Epithelial cell of proximal tubule (primary cell): ENCODE results near the gene PRSS27. TPM values are rescaled to one million over a fixed set of nuclear protein-coding genes. Genes with fewer than 3 reads are reported as not detected.

ENCODE experiments used
- DNase-seq: peaks from one replicate; pipeline ENCODE4 v3.0.0-alpha.2; 2011; ENCODE audit warnings: low read depth
- H3K4me3 ChIP-seq: 2 replicates; pipeline ENCODE4 v1.5.1; 2011; ENCODE audit warnings: low read depth, mild to moderate bottlenecking, low read length
- CTCF ChIP-seq: conservative IDR thresholded peaks from 2 replicates; pipeline ENCODE4 v1.5.1; 2012; ENCODE audit warnings: low read depth, mild to moderate bottlenecking, low read length
- total RNA-seq: library from RNA; depleted of rRNA; stranded (reverse); fragments of >200 nt; gene quantifications from 2 replicates; pipeline ENCODE4 v1.2.3, GENCODE V29; 2015

PRSS27 gene
- total RNA-seq, 1 donor from 2014 or later: 0.92 TPM

GRCh38 chr16:2761472-2761871 lies 41.4 kb upstream of the PRSS27 start:
- H3K4me3 ChIP-seq: no peak overlapping the region
- DNase-seq: no peak
- no peak for TF ChIP-seq CTCF

- no peak for DNase-seq
- no peak overlapping the region for H3K4me3 ChIP-seq
- no peak for TF ChIP-seq CTCF
Observed at GRCh38 chr16:2757344-2757743, 37.3 kb upstream of the PRSS27 start.

GRCh38 chr16:2756288-2757015 lies 36.4 kb upstream of the PRSS27 start:
- no peak for TF ChIP-seq CTCF
- no peak overlapping the region for H3K4me3 ChIP-seq

GRCh38 chr16:2755158-2755557 lies 35.1 kb upstream of the PRSS27 start:
- no peak for DNase-seq
- TF ChIP-seq CTCF: no peak
- peak overlapping the region; percentile 90 for H3K4me3 ChIP-seq

More at GRCh38 chr16:2756288-2757015, 36.4 kb upstream of the PRSS27 start:
- no peak for DNase-seq

GRCh38 chr16:2753733-2754020 lies 33.7 kb upstream of the PRSS27 start:
- DNase-seq: no peak

GRCh38 chr16:2752850-2753732 lies 33.1 kb upstream of the PRSS27 start:
- no peak for TF ChIP-seq CTCF
- DNase-seq: no peak
- peak overlapping the region; percentile 90 for H3K4me3 ChIP-seq

More at GRCh38 chr16:2753733-2754020, 33.7 kb upstream of the PRSS27 start:
- peak overlapping the region; percentile 90 for H3K4me3 ChIP-seq
- peak; percentile 4 for TF ChIP-seq CTCF
